ENCODE results near the gene CEBPG.

Gene CEBPG

DNA sequence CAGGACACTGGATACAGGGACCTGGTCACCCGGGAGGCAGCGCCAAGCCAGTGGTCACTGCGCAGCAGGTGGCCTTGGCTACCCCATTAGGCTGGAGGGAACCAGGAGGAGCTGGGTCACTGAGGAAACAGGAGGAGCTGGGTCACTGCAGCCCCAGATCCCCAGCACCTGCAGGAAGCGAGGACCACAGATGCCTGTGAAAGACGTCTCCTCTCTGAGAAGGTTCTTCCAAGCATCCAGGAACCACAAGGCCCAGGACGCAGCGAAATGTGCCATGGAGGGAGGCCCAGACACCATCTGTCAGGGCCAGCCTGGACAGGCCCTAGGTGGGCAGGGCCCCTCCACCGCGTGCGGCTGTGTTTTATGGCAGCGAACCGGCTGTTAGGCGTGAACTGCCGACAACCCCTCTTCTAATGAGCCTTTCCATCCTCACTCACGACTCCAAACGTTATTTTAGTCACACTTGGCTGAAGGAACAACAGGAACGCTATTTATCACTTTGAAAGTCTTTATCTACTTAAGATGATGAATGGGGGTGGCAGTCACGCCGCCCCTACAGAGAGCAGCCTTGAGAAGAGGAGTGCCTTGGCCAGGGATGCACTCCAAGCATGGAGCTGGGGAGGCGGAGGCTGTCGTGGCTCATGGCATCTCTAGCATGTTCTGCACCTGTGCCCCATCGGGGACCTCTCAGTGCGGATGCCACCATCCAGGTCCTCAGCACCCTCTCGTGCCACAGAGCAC, 53.3 kb downstream of the CEBPG start:
- no peak for DNase-seq

GRCh38 chr19:33427801-33428626, 54.5 kb downstream of the CEBPG start:
- DNase-seq = no peak

DNA sequence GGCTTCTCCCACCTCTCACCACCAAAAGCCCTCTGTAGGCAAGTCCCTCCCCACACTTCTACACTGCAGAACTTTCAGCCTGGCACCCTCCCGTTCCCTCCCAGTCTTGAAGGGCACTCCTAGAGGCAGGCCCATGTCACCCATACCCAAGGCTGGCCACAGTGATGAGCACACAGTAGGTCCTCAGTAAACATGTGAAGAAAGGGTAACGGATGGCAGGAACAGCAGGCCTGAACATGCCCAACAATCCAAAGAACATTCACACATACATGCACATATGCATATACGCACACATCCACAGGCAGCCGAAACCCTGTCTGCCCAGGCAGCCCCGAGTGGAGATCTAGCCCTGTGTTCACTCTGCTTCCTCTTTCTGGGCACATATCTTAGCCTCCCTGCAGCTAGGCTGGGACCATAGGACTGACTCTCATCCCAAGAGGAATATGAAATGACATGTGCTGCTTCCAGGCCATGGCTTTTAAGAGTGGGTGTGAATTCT, 55.2 kb downstream of the CEBPG start:
- no peak for DNase-seq

- DNase-seq = peak; percentile 11
Observed at GRCh38 chr19:33429891-33430673, 56.6 kb downstream of the CEBPG start.

GRCh38 chr19:33430674-33431277, 57.3 kb downstream of the CEBPG start:
- peak; percentile 41 for DNase-seq

DNA sequence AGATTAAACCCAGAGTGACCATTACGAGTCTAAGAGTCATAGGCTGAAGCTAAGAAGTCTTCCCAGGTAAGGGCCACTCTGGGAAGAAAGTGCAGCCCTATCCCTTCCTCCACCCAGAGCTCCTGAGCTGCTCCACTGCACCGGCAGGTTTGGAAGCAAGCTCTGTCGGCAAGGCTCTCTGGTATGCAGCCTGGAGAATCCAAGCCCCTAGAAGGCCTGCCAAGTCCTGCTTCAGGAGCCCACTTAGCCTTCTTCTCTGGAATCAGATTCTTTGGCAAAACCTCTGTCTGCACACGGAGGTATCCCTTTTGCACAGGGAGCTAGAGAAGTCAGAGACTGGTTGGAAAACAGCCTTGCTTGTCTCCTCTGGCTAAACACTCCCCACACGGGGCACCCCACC, 58.5 kb downstream of the CEBPG start:
- no peak for DNase-seq
